ENCODE results near the gene PDLIM3.

PDLIM3 gene

DNA sequence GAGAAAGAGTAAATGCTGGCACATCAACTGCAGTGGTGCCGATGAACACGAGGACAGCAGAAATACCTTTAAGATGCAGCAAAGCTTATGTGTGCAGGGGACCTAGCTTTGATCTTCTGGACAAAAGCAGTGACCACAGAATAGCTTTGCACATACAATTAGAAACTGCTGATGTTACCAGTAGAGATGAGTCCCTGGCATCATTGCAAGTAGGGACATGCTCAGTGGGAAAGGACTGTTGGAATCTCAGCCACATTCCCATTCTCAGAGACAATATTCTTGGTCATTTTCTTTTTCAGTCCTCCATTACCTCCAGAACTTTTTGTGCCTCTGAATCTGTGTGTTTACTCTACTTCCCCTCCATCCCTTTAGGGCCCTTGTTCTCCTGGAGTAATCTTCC is 16.9 kb upstream of the PDLIM3 start:
- TF ChIP-seq, protein P1, sequence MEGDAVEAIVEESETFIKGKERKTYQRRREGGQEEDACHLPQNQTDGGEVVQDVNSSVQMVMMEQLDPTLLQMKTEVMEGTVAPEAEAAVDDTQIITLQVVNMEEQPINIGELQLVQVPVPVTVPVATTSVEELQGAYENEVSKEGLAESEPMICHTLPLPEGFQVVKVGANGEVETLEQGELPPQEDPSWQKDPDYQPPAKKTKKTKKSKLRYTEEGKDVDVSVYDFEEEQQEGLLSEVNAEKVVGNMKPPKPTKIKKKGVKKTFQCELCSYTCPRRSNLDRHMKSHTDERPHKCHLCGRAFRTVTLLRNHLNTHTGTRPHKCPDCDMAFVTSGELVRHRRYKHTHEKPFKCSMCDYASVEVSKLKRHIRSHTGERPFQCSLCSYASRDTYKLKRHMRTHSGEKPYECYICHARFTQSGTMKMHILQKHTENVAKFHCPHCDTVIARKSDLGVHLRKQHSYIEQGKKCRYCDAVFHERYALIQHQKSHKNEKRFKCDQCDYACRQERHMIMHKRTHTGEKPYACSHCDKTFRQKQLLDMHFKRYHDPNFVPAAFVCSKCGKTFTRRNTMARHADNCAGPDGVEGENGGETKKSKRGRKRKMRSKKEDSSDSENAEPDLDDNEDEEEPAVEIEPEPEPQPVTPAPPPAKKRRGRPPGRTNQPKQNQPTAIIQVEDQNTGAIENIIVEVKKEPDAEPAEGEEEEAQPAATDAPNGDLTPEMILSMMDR (IDR thresholded peaks at IDR 0.05; ENCODE audit: borderline replicate concordance, insufficient read depth, low read depth, low read length): no peak

DNA sequence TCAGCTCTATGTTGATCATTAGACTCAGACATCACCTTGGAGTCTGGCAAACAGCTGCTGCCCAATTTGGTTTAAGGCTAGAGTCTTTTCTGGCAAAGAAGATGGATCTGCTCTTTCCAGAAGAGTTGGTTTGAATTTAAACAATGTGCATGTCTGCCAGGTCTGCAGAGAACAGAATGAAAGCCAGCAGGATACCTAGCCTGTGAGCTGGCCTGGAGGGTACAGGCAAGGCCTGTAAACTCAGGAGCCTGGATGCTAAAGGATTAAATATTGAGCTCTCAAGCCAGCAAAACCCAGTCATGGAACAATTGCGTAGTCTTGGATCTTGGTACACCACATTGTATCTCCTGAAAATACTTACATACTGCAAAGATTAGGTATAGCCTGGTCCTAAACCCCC is 15.6 kb upstream of the PDLIM3 start:
- TF ChIP-seq, protein P1 (IDR thresholded peaks at IDR 0.05; ENCODE audit: borderline replicate concordance, insufficient read depth, low read depth, low read length): no peak

More for the DNA sequence above, 16.9 kb upstream of the PDLIM3 start:
- no peak overlapping the region for H3K4me3 ChIP-seq (ENCODE audit: low read depth, low read length)

DNA sequence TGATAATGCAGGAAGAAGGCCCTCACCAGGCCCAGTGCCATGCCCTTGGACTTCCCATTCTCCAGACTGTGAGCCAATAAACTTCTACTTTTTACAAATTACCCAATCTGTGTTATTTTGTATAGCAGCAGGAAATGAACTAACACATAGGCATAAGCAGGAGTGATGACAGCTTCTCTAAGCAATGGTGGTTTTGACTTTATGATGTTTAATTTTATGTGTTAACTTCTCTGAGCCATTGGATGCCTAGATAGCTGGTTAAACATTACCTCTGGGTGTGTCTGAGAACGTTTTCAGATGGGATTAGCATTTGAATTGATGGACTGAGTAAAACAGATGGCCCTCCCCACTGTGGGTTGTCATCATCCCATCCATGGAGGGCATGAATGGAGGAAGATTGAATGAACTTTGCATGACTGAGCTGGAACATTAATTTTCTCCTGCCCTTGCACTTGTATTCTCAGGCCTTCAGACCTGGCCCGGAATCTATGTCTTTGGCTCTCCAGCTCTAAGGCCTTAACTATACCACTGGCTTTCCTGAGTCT is 13.9 kb upstream of the PDLIM3 start:
- TF ChIP-seq, protein P1 (IDR thresholded peaks at IDR 0.05; ENCODE audit: borderline replicate concordance, insufficient read depth, low read depth, low read length): no peak
- no peak overlapping the region for H3K4me3 ChIP-seq (ENCODE audit: low read depth, low read length)

More for the DNA sequence above, 15.6 kb upstream of the PDLIM3 start:
- no peak overlapping the region for H3K4me3 ChIP-seq (ENCODE audit: low read depth, low read length)

DNA sequence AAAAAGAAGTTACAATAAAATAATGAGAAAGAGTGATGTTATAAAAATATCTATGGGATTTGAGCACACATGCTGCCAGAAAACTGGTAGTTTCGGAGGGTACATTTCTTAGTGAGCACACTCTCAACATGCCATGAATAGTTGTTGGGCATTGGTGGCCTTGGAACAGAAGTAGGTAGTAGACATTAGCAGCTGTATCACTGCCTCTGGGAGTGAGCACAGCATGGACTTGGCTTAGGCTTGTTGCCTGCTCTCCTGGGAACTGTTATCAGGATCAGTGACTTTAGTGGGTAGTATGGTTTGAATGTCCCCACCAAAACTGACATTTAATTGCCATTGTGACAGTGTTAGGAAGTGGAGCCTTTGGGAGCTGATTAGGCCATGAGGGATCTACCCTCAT is 13.3 kb upstream of the PDLIM3 start:
- TF ChIP-seq, protein P1 (IDR thresholded peaks at IDR 0.05; ENCODE audit: borderline replicate concordance, insufficient read depth, low read depth, low read length): no peak
- no peak overlapping the region for H3K4me3 ChIP-seq (ENCODE audit: low read depth, low read length)

DNA sequence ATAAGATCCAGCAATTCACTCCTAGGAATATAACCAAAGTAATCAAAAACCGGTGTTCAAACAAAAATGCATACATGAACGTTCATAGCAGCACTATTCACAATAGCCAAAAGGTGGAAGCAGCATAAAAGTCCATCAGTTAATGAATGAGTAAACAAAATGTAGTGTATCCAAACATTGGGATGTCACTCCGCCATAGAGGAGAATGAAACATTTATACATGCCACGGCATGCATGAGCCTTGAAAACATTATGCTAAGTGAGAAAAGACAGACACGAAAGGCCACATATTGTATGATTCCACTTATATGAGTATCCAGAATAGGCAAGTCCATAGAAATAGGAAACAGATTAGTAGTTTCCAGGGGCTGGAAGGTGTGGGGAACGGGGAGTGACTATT is 11.0 kb upstream of the PDLIM3 start:
- H3K4me3 ChIP-seq (ENCODE audit: low read depth, low read length): no peak overlapping the region
- TF ChIP-seq, protein P1 (IDR thresholded peaks at IDR 0.05; ENCODE audit: borderline replicate concordance, insufficient read depth, low read depth, low read length): no peak

DNA sequence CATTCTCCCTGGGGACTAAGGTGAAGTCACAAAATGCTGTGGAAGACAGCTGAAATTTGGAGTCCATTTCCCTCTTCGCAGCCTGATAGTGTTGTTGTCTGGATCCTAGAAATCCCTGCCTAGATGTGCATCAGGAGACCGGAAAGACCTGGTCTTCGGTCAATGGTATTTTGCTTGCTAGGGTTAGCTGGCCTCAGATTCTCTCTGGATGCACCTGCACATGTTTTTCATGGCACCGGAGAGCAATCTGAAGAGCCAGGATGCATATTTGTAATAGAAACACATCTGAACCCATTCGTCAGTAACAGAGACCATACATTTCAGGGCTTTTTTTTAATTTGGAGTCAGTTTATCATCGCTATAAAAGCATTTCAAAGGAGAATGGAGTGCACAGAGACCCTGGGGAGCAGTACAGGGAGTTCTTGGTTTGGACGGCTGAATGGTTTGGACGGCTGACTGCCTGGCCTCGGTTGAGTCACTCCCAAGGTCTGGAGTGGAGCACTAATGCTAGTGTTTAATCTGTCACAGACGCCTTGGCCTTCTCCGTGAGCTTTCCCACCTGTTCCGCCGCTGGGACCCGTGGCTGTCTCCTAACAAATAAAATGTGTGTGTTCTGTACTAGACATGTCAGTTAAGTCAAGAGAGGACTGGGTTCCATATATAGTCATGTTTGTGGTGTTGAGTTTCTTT is 7.5 kb upstream of the PDLIM3 start:
- TF ChIP-seq, protein P1 (IDR thresholded peaks at IDR 0.05; ENCODE audit: borderline replicate concordance, insufficient read depth, low read depth, low read length): no peak
- H3K4me3 ChIP-seq (ENCODE audit: low read depth, low read length): no peak overlapping the region

DNA sequence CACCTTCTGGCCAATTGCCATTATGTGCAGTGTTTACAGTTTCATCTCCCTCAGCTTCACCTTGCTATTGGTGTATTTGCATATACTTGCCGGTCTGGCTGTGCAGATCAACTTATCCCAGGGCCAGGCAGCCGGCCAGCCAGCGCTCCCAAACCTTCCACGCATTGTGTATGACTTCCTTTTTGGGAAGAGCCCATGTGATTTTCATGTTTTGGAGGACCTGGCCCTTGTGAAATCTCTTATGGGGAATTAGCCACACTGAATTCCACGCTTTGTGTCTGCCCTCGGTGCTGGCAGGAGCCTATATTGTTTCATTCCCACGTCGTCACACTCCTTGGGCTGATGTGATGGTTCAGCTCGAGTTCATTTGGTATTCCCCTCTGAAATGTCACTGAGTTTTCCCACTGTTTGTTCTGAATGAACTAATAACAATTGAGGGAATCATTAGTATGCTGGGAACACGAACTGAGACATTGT is 6.0 kb upstream of the PDLIM3 start:
- TF ChIP-seq, protein P1 (IDR thresholded peaks at IDR 0.05; ENCODE audit: borderline replicate concordance, insufficient read depth, low read depth, low read length): no peak

More for the DNA sequence above, 6.0 kb upstream of the PDLIM3 start:
- H3K4me3 ChIP-seq (ENCODE audit: low read depth, low read length): no peak overlapping the region
